Adrenal gland (tissue), 5 donors: ENCODE measurements around the gene RBM14.

Experiments used
- POLR2A ChIP-seq, 2 donors: fragments of 450-650 bp; IDR thresholded peaks; one replicate each; pipeline ENCODE4 v1.6.1; 2017; ENCODE audit warnings: antibody characterized with exemption in 2 of 2, mild to moderate bottlenecking in 2 of 2, moderate library complexity in 1 of 2
- TF ChIP-seq, protein P1 (sequence below), 6 experiments: fragments of 450-650 bp in 4 of 6; fragments of 200-600 bp in 2 of 6; sonication (generic) in 1 of 6; IDR thresholded peaks; 1 replicate in 5 of 6; 2 replicates in 1 of 6; pipeline versions ENCODE4 v1.5.1 to v1.8.0; 2016 to 2021; ENCODE audit warnings: antibody characterized with exemption in 6 of 6, mild to moderate bottlenecking in 2 of 6, moderate library complexity in 1 of 6
- donor health status: DM: no; HTN: no; CAD: no.

DNA sequence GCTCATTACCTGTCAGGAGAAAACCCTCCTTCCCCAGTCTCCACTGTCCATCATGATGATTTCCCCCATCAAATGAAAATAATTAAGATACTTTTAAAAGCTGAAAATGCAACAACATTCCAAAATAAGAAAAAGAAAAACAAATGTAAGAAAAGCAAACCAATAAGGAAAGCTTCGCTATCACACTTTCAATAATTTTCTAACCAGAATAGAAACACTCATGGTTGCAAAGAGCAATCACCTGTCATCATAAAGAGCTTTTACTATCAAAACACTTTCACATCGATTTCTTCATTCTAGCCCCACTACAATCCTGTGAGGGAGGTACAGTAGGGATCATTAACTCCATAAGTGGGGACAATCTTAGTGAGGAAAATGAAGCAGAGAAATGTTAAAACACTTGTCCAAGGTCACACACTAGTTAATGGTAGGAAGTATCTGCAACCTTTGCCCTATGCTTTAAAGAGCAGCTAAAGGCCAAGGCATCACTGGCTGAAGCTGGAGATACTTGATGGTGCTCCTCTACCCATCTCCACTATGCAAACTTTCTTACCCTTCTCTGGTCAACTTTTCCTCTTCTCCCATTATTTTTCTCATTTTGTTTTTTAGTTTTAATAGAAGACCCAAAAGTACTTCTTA, 58.7 kb downstream of the RBM14 start:
- TF ChIP-seq, protein P1, sequence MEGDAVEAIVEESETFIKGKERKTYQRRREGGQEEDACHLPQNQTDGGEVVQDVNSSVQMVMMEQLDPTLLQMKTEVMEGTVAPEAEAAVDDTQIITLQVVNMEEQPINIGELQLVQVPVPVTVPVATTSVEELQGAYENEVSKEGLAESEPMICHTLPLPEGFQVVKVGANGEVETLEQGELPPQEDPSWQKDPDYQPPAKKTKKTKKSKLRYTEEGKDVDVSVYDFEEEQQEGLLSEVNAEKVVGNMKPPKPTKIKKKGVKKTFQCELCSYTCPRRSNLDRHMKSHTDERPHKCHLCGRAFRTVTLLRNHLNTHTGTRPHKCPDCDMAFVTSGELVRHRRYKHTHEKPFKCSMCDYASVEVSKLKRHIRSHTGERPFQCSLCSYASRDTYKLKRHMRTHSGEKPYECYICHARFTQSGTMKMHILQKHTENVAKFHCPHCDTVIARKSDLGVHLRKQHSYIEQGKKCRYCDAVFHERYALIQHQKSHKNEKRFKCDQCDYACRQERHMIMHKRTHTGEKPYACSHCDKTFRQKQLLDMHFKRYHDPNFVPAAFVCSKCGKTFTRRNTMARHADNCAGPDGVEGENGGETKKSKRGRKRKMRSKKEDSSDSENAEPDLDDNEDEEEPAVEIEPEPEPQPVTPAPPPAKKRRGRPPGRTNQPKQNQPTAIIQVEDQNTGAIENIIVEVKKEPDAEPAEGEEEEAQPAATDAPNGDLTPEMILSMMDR (IDR thresholded peaks at IDR 0.05): no peak
- TF ChIP-seq POLR2A (IDR thresholded peaks at IDR 0.05): no peak
